ENCODE measurements around the gene RABL6.

The RABL6 gene

DNA sequence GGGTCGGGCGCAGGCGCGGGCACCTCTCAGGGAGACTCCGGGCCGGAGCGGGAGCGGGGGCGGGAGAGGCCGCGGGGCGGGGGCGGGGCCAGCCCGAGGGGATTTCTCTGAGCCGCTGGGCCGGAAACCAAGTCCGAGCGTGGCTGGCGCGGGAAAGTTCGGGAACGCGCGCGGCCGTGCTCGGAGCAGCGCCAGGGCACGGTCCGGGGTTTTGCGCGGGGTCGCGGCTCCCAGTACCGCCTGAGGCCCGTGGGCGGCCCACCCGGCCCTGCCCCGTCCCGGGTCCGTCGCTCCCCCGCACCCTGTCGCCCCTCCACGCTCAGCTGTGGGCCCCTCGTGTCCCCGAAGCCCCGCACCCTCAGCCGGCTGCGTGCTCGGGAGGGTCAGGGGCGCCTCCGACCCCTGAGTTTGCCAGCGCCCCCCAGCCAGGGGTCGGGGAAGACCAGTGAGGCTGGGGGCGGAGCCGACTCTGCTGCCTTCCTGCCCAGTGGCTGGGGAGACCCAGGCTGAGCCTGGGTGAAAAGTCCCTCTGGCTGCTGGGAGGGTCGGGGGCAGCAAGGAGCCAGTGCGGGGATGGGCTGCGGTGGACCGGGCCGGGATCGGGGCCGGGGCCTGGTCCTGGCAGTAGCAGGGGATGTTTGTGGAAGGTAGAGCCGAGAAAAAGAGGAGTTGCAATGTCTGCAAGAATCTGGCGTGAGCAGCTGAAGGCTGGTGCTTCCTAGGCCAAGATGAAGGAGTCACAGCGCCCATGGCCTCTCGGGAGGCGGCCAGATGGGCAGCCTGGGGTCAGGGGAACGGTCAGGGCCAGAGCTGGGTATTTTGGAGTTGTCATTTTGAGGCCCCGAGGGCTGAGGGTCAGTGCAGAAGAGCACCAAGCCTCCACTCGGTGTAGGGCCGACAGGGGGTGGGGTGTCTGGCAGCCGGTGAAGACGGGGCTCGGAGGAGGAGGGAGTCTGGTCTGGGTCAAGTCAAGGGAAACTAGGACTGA lies 79.2 kb downstream of the RABL6 start:
- DNase-seq: peak in 1 of 2 donors; percentile 16

DNA sequence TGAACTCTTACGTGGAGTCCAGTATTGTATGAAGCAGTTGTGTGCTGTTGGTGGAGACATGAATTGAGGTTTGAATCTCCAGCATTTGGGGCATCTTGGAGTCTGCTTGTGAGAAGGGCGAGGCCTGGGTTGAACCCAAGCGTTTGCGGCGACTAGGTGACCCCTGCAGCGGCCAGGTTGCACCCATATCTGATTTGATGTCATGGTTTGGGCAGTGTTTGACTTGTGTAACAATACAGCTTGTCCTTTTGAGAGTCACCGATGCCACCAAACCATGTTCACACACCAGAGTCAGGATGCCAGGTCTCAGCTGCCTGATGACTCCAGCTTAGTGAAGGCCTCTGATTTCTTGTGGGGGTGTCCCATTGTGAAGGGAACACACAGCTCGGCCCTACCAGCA lies 80.7 kb downstream of the RABL6 start:
- DNase-seq: no peak

DNA sequence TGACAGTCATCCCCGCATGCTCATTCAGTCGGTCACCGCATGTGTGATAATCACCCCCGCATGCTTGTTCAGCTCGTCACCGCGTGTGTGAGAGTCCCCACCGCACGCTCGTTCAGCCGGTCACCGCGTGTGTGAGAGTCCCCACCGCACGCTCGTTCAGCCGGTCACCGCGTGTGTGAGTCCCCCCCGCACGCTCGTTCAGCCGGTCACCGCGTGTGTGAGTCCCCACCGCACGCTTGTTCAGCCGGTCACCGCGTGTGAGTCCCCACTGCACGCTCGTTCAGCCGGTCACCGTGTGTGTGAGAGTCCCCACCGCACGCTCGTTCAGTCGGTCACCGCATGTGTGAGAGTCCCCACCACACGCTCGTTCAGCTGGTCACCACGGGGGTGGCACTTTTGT lies 82.1 kb downstream of the RABL6 start:
- no peak for DNase-seq

DNA sequence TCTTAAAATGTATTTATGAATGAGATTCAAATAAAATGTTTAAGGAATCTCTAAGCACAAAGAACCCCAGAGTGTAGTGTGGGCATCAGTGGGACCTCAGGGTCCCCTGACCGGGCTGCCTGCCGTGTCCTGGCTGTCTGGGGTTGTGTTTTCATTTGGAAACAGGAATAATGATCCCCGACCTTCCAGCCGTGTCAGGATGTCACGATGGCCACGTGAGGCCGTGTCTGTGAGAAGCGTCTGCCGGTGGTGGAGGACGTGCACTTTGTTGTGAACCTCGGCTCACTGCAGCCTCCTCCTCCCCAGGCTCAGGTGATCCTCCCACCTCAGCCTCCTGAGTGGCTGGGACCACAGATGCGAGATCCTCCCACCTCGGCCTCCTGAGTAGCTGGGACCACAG lies 82.9 kb downstream of the RABL6 start:
- DNase-seq: no peak
